Stomach (tissue), 9 donors: ENCODE measurements around the gene EBI3. TPM values are rescaled to one million over a fixed set of nuclear protein-coding genes. Genes with fewer than 3 reads are reported as not detected.
"Not testable (repeated sequence)": the region's sequence is repeated elsewhere in the genome, so short reads cannot be mapped to it uniquely, and the experiment has no call there.

Experiments used
- DNase-seq, 2 donors: peaks; one replicate each; pipeline versions ENCODE4 v3.0.0 to v3.0.0-alpha.2; 2013 to 2019
- H3K27ac ChIP-seq, 5 donors: fragments of 200-600 bp in 4 of 5; sonication (generic) in 4 of 5; one replicate each; pipeline ENCODE4 v1.5.1; 2013 to 2019; ENCODE audit warnings: mild to moderate bottlenecking in 1 of 5, moderate library complexity in 1 of 5
- H3K27me3 ChIP-seq, 3 donors: fragments of 200-600 bp; sonication (generic); one replicate each; pipeline ENCODE4 v1.5.1; 2017 to 2019; ENCODE audit warnings: mixed run types in 1 of 3
- H3K36me3 ChIP-seq, 4 donors: fragments of 200-600 bp; sonication (generic); 1 replicate in 3 of 4; 2 replicates in 1 of 4; pipeline ENCODE4 v1.5.1; 2016 to 2019
- H3K4me1 ChIP-seq, 4 donors: fragments of 200-600 bp; sonication (generic); one replicate each; pipeline ENCODE4 v1.5.1; 2016 to 2019
- H3K4me3 ChIP-seq, 4 donors: fragments of 200-600 bp; sonication (generic) in 3 of 4; one replicate each; pipeline ENCODE4 v1.5.1; 2016 to 2019; ENCODE audit warnings: mild to moderate bottlenecking in 1 of 4
- H3K9me3 ChIP-seq, 4 donors: fragments of 200-600 bp; sonication (generic); one replicate each; pipeline ENCODE4 v1.5.1; 2016 to 2019
- CTCF ChIP-seq, 7 experiments: fragments of 450-650 bp in 4 of 7; fragments of 200-600 bp in 3 of 7; sonication (generic) in 3 of 7; IDR thresholded peaks; one replicate each; pipeline ENCODE4 v1.5.1; 2016 to 2019; ENCODE audit warnings: antibody characterized with exemption in 7 of 7, control low read depth in 2 of 7, mild to moderate bottlenecking in 1 of 7
- EP300 ChIP-seq: sonication (generic); formaldehyde crosslinking; IDR thresholded peaks from one replicate; pipeline ENCODE4 v1.6.1; 2017; ENCODE audit warnings: antibody characterized with exemption
- POLR2A ChIP-seq, 4 donors: fragments of 450-650 bp; IDR thresholded peaks; one replicate each; pipeline ENCODE4 v1.6.1; 2016; ENCODE audit warnings: antibody characterized with exemption in 4 of 4, control low read depth in 2 of 4, mild to moderate bottlenecking in 1 of 4, moderate library complexity in 1 of 4
- POLR2AphosphoS5 ChIP-seq, 3 donors: sonication (generic); formaldehyde crosslinking; IDR thresholded peaks; one replicate each; pipeline ENCODE4 v1.6.1; 2016; ENCODE audit warnings: antibody characterized with exemption in 3 of 3
- WGBS, 5 donors: extraction: QIAGEN DNeasy Blood & Tissue Kit in 3 of 5; methylation state at CpG; one replicate each; pipeline versions ENCODE4 v1.1.5 to v1.1.7; 2013 to 2018; 5-methylcytosine and 5-hydroxymethylcytosine counted together
- intact Hi-C: fragments of 100-400 bp; cut with DNase I; formaldehyde crosslinking; loops from one replicate; pipeline ENCODE4 v1.15.1; 2023; ENCODE audit warnings: low total_unique reads
- polyA plus RNA-seq, 3 donors: library from polyadenylated mRNA; stranded (reverse); fragments of 200-250 nt; gene quantifications; one replicate each; pipeline ENCODE4 v1.2.3, GENCODE V29; 2013
- total RNA-seq, 5 donors: library from RNA; depleted of rRNA; stranded (reverse); fragments of >200 nt; gene quantifications; one replicate each; pipeline versions ENCODE4 v1.1.0 to v1.2.3, GENCODE V29; 2014 to 2016
- donor health status: healthy with polysubstance abuse.
- donor health status: Bipolar disorder and iron deficiency.
- donor health status: healthy.

EBI3 gene
- total and polyA plus RNA-seq, 8 donors: 0.55 to 2.7 (median 2.3) TPM; not detected in 4

GRCh38 chr19:4284176-4284958, 55.0 kb downstream of the EBI3 start:
- intact Hi-C loops: no loop called here
- DNase-seq: peak in 1 of 2 donors; percentile 46
- Histone ChIP-seq H3K36me3 (no peaks in the 10 kb centered on the region), H3K4me3 (no peak overlapping the region), H3K27me3 (peaks cover 8 to 74% (median 29%) of the 10 kb centered on the region in 3 donors), H3K4me1 (peaks cover 4 to 18% (median 8%) of the 10 kb centered on the region in 4 donors), H3K9me3 (no peaks in the 10 kb centered on the region), H3K27ac (no peak overlapping the region)
- WGBS, 5 donors: 35 to 48% (median 45%) methylated on average over 20 of the region's 20 CpGs
- TF ChIP-seq POLR2A (IDR thresholded peaks at IDR 0.05) (no peak), EP300 (no peak), POLR2AphosphoS5 (IDR thresholded peaks at IDR 0.05) (no peak), CTCF (IDR thresholded peaks at IDR 0.05) (no peak)

- Histone ChIP-seq H3K36me3 (no peaks in the 10 kb centered on the region), H3K4me3 (no peak overlapping the region), H3K4me1 (peaks cover 0 to 12% (median 2%) of the 10 kb centered on the region in 4 donors), H3K27ac (no peak overlapping the region), H3K9me3 (no peaks in the 10 kb centered on the region), H3K27me3 (peaks cover 2 to 73% (median 23%) of the 10 kb centered on the region in 3 donors)
- no peak for DNase-seq
- WGBS, 5 donors: 58 to 78% (median 68%) methylated on average over 6 of the region's 6 CpGs
- intact Hi-C loops: no loop called here
- TF ChIP-seq EP300: no peak
- no peak for TF ChIP-seq POLR2A (IDR thresholded peaks at IDR 0.05)
- TF ChIP-seq CTCF (IDR thresholded peaks at IDR 0.05): no peak
- no peak for TF ChIP-seq POLR2AphosphoS5 (IDR thresholded peaks at IDR 0.05)
Observed at GRCh38 chr19:4284974-4285373, 55.7 kb downstream of the EBI3 start.

- H3K27ac ChIP-seq, intact Hi-C loops, H3K4me1 ChIP-seq, H3K4me3 ChIP-seq, DNase-seq, H3K36me3 ChIP-seq, H3K9me3 ChIP-seq: not testable (repeated sequence)
- H3K27me3 ChIP-seq: peaks cover 0 to 73% (median 12%) of the 10 kb centered on the region in 3 donors
- WGBS, 5 donors: 78 to 93% (median 88%) methylated on average over 4 of the region's 4 CpGs
Observed at GRCh38 chr19:4286141-4286540, 56.8 kb downstream of the EBI3 start.

Other genes with a start within 250 kb of the EBI3 start
- 1,000 to 10,000 TPM in 4 of 5 donors, 100 to 1,000 TPM in 1; 872 to 1,656 (median 1,431) TPM for gene EEF2, start 244.1 kb upstream of the EBI3 start, total RNA-seq
- gene EEF2, start 244.1 kb upstream of the EBI3 start, polyA plus RNA-seq: 1,000 to 10,000 TPM in 2 of 3 donors, 100 to 1,000 TPM in 1; 667 to 1,312 (median 1,239) TPM
- 10 to 100 TPM in 4 of 5 donors, 1 to 10 TPM in 1; 9.3 to 93.6 (median 37.5) TPM for gene PIAS4, start 221.8 kb upstream of the EBI3 start, total RNA-seq
- 10 to 100 TPM in 1 of 3 donors, 1 to 10 TPM in 2; 6.6 to 14.8 (median 9.3) TPM for gene PIAS4, start 221.8 kb upstream of the EBI3 start, polyA plus RNA-seq
- 100 to 1,000 TPM in 2 of 5 donors, 10 to 100 TPM in 3; 11.2 to 274 (median 66.8) TPM for gene ZBTB7A, start 162.6 kb upstream of the EBI3 start, total RNA-seq
- gene ZBTB7A, start 162.6 kb upstream of the EBI3 start, polyA plus RNA-seq: 10 to 100 TPM in 2 of 3 donors, 1 to 10 TPM in 1; 8.0 to 14.4 (median 12.0) TPM
- gene MAP2K2, start 105.4 kb upstream of the EBI3 start, total RNA-seq: 100 to 1,000 TPM in 1 of 5 donors, 10 to 100 TPM in 4; 53.4 to 447 (median 84.3) TPM
- 100 to 1,000 TPM; 137 to 162 (median 147) TPM for gene MAP2K2, start 105.4 kb upstream of the EBI3 start, polyA plus RNA-seq
- 1 to 10 TPM in 2 of 5 donors, not detected in 3; 1.1 to 7.0 TPM for gene CREB3L3, start 75.9 kb upstream of the EBI3 start, total RNA-seq
- gene CREB3L3, start 75.9 kb upstream of the EBI3 start, polyA plus RNA-seq: under 1 TPM; 0.03 to 0.61 (median 0.12) TPM
- 100 to 1,000 TPM in 2 of 5 donors, 10 to 100 TPM in 3; 14.0 to 160 (median 28.0) TPM for gene SIRT6, start 47.0 kb upstream of the EBI3 start, total RNA-seq
- 10 to 100 TPM; 17.7 to 23.9 (median 19.5) TPM for gene SIRT6, start 47.0 kb upstream of the EBI3 start, polyA plus RNA-seq
- 1 to 10 TPM in 3 of 5 donors, under 1 TPM in 1, not detected in 1; 0.29 to 6.1 (median 3.8) TPM for gene ANKRD24, start 46.8 kb upstream of the EBI3 start, total RNA-seq
- gene ANKRD24, start 46.8 kb upstream of the EBI3 start, polyA plus RNA-seq: 1 to 10 TPM; 1.6 to 2.3 (median 1.8) TPM
- 10 to 100 TPM in 3 of 5 donors, 1 to 10 TPM in 2; 3.5 to 48.4 (median 13.0) TPM for gene YJU2, start 17.6 kb downstream of the EBI3 start, total RNA-seq
- 10 to 100 TPM; 26.0 to 34.7 (median 30.4) TPM for gene YJU2, start 17.6 kb downstream of the EBI3 start, polyA plus RNA-seq
- gene SHD, start 49.7 kb downstream of the EBI3 start, total RNA-seq: 1 to 10 TPM in 1 of 5 donors, not detected in 4; 7.0 TPM
- not detected for gene SHD, start 49.7 kb downstream of the EBI3 start, polyA plus RNA-seq
- gene TMIGD2, start 72.9 kb downstream of the EBI3 start, total RNA-seq: 1 to 10 TPM in 1 of 5 donors, not detected in 4; 1.1 TPM
- gene TMIGD2, start 72.9 kb downstream of the EBI3 start, polyA plus RNA-seq: under 1 TPM in 1 of 3 donors, not detected in 2; 0.55 TPM
- gene FSD1, start 75.1 kb downstream of the EBI3 start, total RNA-seq: 10 to 100 TPM in 1 of 5 donors, 1 to 10 TPM in 2, not detected in 2; 1.1 to 12.5 (median 2.3) TPM
- 1 to 10 TPM in 1 of 3 donors, under 1 TPM in 1, not detected in 1; 0.31 to 1.3 TPM for gene FSD1, start 75.1 kb downstream of the EBI3 start, polyA plus RNA-seq
- gene STAP2, start 109.3 kb downstream of the EBI3 start, total RNA-seq: 100 to 1,000 TPM in 1 of 5 donors, 10 to 100 TPM in 3, not detected in 1; 20.7 to 250 (median 35.1) TPM
- 10 to 100 TPM; 32.7 to 70.8 (median 52.4) TPM for gene STAP2, start 109.3 kb downstream of the EBI3 start, polyA plus RNA-seq
- gene MPND, start 114.0 kb downstream of the EBI3 start, total RNA-seq: 10 to 100 TPM in 2 of 5 donors, 1 to 10 TPM in 3; 2.2 to 24.5 (median 8.3) TPM
- 10 to 100 TPM; 20.4 to 25.0 (median 22.0) TPM for gene MPND, start 114.0 kb downstream of the EBI3 start, polyA plus RNA-seq
- 100 to 1,000 TPM in 1 of 5 donors, 10 to 100 TPM in 4; 14.8 to 111 (median 26.3) TPM for gene SH3GL1, start 171.0 kb downstream of the EBI3 start, total RNA-seq
- gene SH3GL1, start 171.0 kb downstream of the EBI3 start, polyA plus RNA-seq: 10 to 100 TPM; 44.9 to 48.5 (median 46.0) TPM
- 100 to 1,000 TPM in 1 of 5 donors, 10 to 100 TPM in 1, 1 to 10 TPM in 3; 1.8 to 100 (median 9.8) TPM for gene CHAF1A, start 173.1 kb downstream of the EBI3 start, total RNA-seq
- gene CHAF1A, start 173.1 kb downstream of the EBI3 start, polyA plus RNA-seq: 1 to 10 TPM; 5.4 to 7.2 (median 5.8) TPM
- 100 to 1,000 TPM in 1 of 5 donors, 10 to 100 TPM in 4; 19.3 to 208 (median 73.7) TPM for gene UBXN6, start 228.3 kb downstream of the EBI3 start, total RNA-seq
- gene UBXN6, start 228.3 kb downstream of the EBI3 start, polyA plus RNA-seq: 100 to 1,000 TPM; 112 to 148 (median 138) TPM
- 10 to 100 TPM; 26.8 to 85.2 (median 33.9) TPM for gene HDGFL2, start 242.8 kb downstream of the EBI3 start, total RNA-seq
- 100 to 1,000 TPM in 1 of 3 donors, 10 to 100 TPM in 2; 25.5 to 127 (median 55.5) TPM for gene HDGFL2, start 242.8 kb downstream of the EBI3 start, polyA plus RNA-seq